Upper lobe of left lung (tissue), 6 donors: ENCODE data around the gene SDCCAG8. TPM values are rescaled to one million over a fixed set of nuclear protein-coding genes. Genes with fewer than 3 reads are reported as not detected.
A peak's percentile ranks its signal among the peaks of the same experiment; 100 is the strongest.

ENCODE experiments used
- ATAC-seq, 2 donors: fragments of 200-7000 bp; cut with Tn5 transposase; one replicate each; pipeline ENCODE4 v1.9.1; 2022; ENCODE audit warnings: mild to moderate bottlenecking in 2 of 2, moderate library complexity in 2 of 2; ENCODE audit not compliant: low FRiP score in 2 of 2
- DNase-seq, 2 donors: peaks; one replicate each; pipeline ENCODE4 v3.0.0-alpha.2; 2019 to 2020
- H3K27ac ChIP-seq, 4 donors: fragments of 200-600 bp; sonication (generic); one replicate each; pipeline ENCODE4 v1.5.1; 2016 to 2019
- H3K27me3 ChIP-seq, 4 donors: fragments of 200-600 bp; sonication (generic); one replicate each; pipeline ENCODE4 v1.5.1; 2017 to 2019
- H3K36me3 ChIP-seq, 4 donors: fragments of 200-600 bp; sonication (generic); one replicate each; pipeline ENCODE4 v1.5.1; 2016 to 2019
- H3K4me1 ChIP-seq, 4 donors: fragments of 200-600 bp; sonication (generic); one replicate each; pipeline ENCODE4 v1.5.1; 2018 to 2019
- H3K4me3 ChIP-seq, 4 donors: fragments of 200-600 bp; sonication (generic); one replicate each; pipeline ENCODE4 v1.5.1; 2017 to 2019; ENCODE audit warnings: mild to moderate bottlenecking in 2 of 4, moderate library complexity in 1 of 4
- H3K9me3 ChIP-seq, 4 donors: fragments of 200-600 bp; sonication (generic); one replicate each; pipeline ENCODE4 v1.5.1; 2018 to 2019
- CTCF ChIP-seq, 6 experiments: fragments of 450-650 bp in 4 of 6; fragments of 200-600 bp in 2 of 6; sonication (generic) in 2 of 6; IDR thresholded peaks; one replicate each; pipeline ENCODE4 v1.5.1; 2016 to 2019; ENCODE audit warnings: antibody characterized with exemption in 6 of 6
- EP300 ChIP-seq, 4 donors: sonication (generic); formaldehyde crosslinking; IDR thresholded peaks; one replicate each; pipeline ENCODE4 v1.5.1; 2017; ENCODE audit warnings: antibody characterized with exemption in 4 of 4, control low read depth in 2 of 4
- POLR2A ChIP-seq, 4 donors: fragments of 450-650 bp; IDR thresholded peaks; one replicate each; pipeline ENCODE4 v1.5.1; 2016 to 2017; ENCODE audit warnings: antibody characterized with exemption in 4 of 4, mild to moderate bottlenecking in 2 of 4
- POLR2AphosphoS5 ChIP-seq, 2 donors: sonication (generic); formaldehyde crosslinking; IDR thresholded peaks; one replicate each; pipeline ENCODE4 v1.5.1; 2017; ENCODE audit warnings: antibody characterized with exemption in 2 of 2
- WGBS, 2 donors: methylation state at CpG; one replicate each; pipeline ENCODE4 v1.1.5; 2017 to 2018; 5-methylcytosine and 5-hydroxymethylcytosine counted together
- total RNA-seq, 6 donors: library from RNA; depleted of rRNA in 4 of 6; stranded (reverse); fragments of >200 nt in 4 of 6; gene quantifications; one replicate each; pipeline versions ENCODE4 v1.1.0 to v1.2.1, GENCODE V29; 2016 to 2021
- donor health status: DM: no; HTN: no; CAD: no; lungs with moderate emphysema.
- donor health status: DM: no; HTN: yes; CAD: no; lungs with severe emphysema.

The SDCCAG8 gene
- total RNA-seq, 6 donors from 2014 or later, result 52.5 to 295 (median 95.2) TPM

DNA sequence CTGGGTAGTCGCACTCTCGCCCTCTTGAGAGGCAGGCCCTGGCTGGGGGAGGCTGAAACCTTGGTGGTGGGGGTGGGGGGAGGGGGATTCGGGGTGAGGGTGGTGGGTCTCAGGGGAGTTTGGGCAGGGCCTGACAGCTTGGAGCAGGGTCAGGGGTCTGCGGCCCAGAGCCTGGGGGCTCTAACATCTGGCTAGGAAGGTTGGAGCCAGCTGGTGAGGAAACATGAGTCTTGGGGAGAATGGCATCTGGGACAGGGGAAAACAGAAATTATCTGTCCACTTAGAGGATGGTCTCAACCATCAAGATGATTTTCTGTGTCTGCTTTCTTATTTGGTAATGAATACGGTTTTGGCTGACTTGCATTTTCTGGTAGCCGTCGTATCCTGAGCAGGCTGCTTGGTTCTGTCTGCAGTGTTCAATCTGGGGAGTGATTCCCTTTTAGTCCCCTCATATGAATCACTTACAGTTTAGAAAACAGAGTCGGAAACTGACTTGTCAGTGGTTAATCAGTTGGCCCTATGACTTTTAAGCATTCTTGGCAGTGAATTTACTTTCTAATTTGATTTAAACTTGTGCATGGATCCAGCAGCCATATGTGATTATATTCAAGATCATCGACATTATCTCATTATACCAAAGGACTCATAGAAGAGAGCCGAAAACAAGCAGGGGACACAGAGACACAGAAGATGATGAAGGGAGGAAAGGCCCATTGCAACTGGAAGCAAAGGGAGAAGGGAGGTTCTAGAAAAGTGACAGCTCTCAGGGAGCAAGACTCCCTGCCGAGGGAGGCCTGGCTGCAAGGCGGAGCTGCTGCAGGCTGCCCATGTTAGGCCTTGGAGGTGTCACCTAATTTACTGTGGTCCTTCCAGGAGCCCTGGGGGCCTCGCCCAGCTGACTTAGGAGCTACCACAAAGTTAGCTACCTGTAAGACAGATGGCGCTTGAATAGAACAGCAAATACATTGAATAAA lies 237.6 kb downstream of the SDCCAG8 start:
- Histone ChIP-seq H3K27me3 (no peaks in the 10 kb centered on the region), H3K4me1 (peaks cover 3 to 14% (median 12%) of the 10 kb centered on the region in 4 donors), H3K27ac (peak overlapping the region in 1 of 4 donors; percentile 18), H3K36me3 (peaks cover 6 to 41% (median 26%) of the 10 kb centered on the region in 4 donors), H3K9me3 (no peaks in the 10 kb centered on the region), H3K4me3 (no peak overlapping the region)
- WGBS, 2 donors, result 84 to 90% methylated on average over 12 to 14 of the region's 14 CpGs
- no peak for DNase-seq
- TF ChIP-seq EP300 (IDR thresholded peaks at IDR 0.05) (no peak), POLR2AphosphoS5 (IDR thresholded peaks at IDR 0.05) (no peak), CTCF (IDR thresholded peaks at IDR 0.05) (no peak), POLR2A (IDR thresholded peaks at IDR 0.05) (no peak)
- ATAC-seq, result no peak

- H3K27ac ChIP-seq, result peak overlapping the region; percentile 79 to 86 (median 82)
- H3K27me3 ChIP-seq, result no peaks in the 10 kb centered on the region
- no peak for TF ChIP-seq POLR2A (IDR thresholded peaks at IDR 0.05)
- no peak for TF ChIP-seq CTCF (IDR thresholded peaks at IDR 0.05)
- TF ChIP-seq EP300 (IDR thresholded peaks at IDR 0.05), result no peak
- TF ChIP-seq POLR2AphosphoS5 (IDR thresholded peaks at IDR 0.05), result no peak
- peaks cover 3 to 14% (median 12%) of the 10 kb centered on the region in 4 donors for H3K4me1 ChIP-seq
- H3K36me3 ChIP-seq, result peaks cover 0 to 37% (median 25%) of the 10 kb centered on the region in 4 donors
- DNase-seq (peak in 1 of 2 donors; percentile 45), ATAC-seq (no peak)
- 93 to 98% methylated on average over 7 to 15 of the region's 15 CpGs for whole genome bisulfite sequencing, 2 donors
- no peak overlapping the region for H3K4me3 ChIP-seq
- H3K9me3 ChIP-seq, result no peaks in the 10 kb centered on the region
Measured at GRCh38 chr1:243494741-243495431, 239.0 kb downstream of the SDCCAG8 start.

- ATAC-seq (peak; percentile 28 to 72), DNase-seq (peak in 1 of 2 donors; percentile 67)
- 84 to 86% methylated on average over 16 to 23 of the region's 24 CpGs for WGBS, 2 donors
- Histone ChIP-seq H3K4me1 (peaks cover 3 to 14% (median 12%) of the 10 kb centered on the region in 4 donors), H3K36me3 (peaks cover 0 to 33% (median 19%) of the 10 kb centered on the region in 4 donors), H3K27me3 (no peaks in the 10 kb centered on the region), H3K27ac (peak overlapping the region; percentile 79 to 86 (median 82)), H3K4me3 (peak overlapping the region in 2 of 4 donors; percentile 7 to 9), H3K9me3 (no peaks in the 10 kb centered on the region)
- TF ChIP-seq POLR2AphosphoS5 (IDR thresholded peaks at IDR 0.05), result no peak
- TF ChIP-seq EP300 (IDR thresholded peaks at IDR 0.05), result no peak
- no peak for TF ChIP-seq CTCF (IDR thresholded peaks at IDR 0.05)
- TF ChIP-seq POLR2A (IDR thresholded peaks at IDR 0.05), result no peak
Measured at GRCh38 chr1:243495442-243496186, 239.8 kb downstream of the SDCCAG8 start.

DNA sequence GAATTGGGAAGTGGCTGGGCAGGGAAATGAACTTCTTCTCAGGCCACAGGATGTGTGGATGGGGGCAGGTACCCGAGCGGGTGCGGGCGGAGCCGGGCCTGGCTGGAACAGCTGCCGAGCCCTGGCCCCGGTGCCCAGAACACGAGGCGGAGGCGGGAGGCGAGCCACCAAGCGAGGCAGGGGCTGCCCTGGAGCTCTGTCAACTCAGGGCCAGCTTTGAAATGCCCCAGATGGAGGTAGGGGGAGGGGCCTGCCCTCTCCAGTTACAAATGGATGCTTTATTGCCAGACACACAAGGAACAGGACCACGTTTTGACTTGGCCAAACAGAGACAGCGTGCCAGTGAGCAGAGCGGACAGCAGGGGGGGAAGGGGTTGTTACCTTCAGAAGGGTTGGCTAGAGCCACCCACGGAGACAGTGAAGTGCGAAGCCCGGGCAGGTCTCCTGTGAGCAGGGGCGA lies 240.4 kb downstream of the SDCCAG8 start:
- peaks cover 0 to 37% (median 18%) of the 10 kb centered on the region in 4 donors for H3K36me3 ChIP-seq
- peak overlapping the region; percentile 79 to 86 (median 82) for H3K27ac ChIP-seq
- H3K27me3 ChIP-seq, result no peaks in the 10 kb centered on the region
- 75 to 76% methylated on average over 18 to 19 of the region's 19 CpGs for WGBS, 2 donors
- TF ChIP-seq POLR2AphosphoS5 (IDR thresholded peaks at IDR 0.05), result no peak
- no peak for TF ChIP-seq EP300 (IDR thresholded peaks at IDR 0.05)
- no peak for TF ChIP-seq POLR2A (IDR thresholded peaks at IDR 0.05)
- TF ChIP-seq CTCF (IDR thresholded peaks at IDR 0.05), result no peak
- peak overlapping the region in 3 of 4 donors; percentile 7 to 9 (median 9) for H3K4me3 ChIP-seq
- peak; percentile 28 to 54 for ATAC-seq
- H3K9me3 ChIP-seq, result no peaks in the 10 kb centered on the region
- H3K4me1 ChIP-seq, result peaks cover 3 to 14% (median 12%) of the 10 kb centered on the region in 4 donors
- DNase-seq, result peak; percentile 36 to 88
